Measurements from ENCODE around the gene MAGI3. TPM values are rescaled to one million over a fixed set of nuclear protein-coding genes. Genes with fewer than 3 reads are reported as not detected.

Gene MAGI3
- total and polyA plus RNA-seq, 4 donors = 3.0 to 28.8 (median 7.5) TPM

- TF ChIP-seq RXRA (IDR thresholded peaks at IDR 0.05) (no peak), TAF1 (conservative IDR thresholded peaks at IDR 0.05) (peak; percentile 20), FOXA1 (IDR thresholded peaks at IDR 0.05) (no peak), REST (IDR thresholded peaks at IDR 0.05) (no peak), CTCF (IDR thresholded peaks at IDR 0.05; ENCODE audit: low read depth, low read length, missing input control) (no peak), NR2F2 (IDR thresholded peaks at IDR 0.05) (no peak), MAX (IDR thresholded peaks at IDR 0.05) (no peak), EGR1 (IDR thresholded peaks at IDR 0.05; ENCODE audit: low read depth in 2 of 2) (no peak), SP1 (IDR thresholded peaks at IDR 0.05) (no peak), RAD21 (IDR thresholded peaks at IDR 0.05) (no peak), HNF4G (IDR thresholded peaks at IDR 0.05) (no peak), JUND (IDR thresholded peaks at IDR 0.05) (no peak), YY1 (IDR thresholded peaks at IDR 0.05) (peak; percentile 11)
- WGBS = 7% methylated on average over 9 of the region's 9 CpGs
- H3K9me3 ChIP-seq (ENCODE audit: control insufficient read depth in 4 of 4, low read length in 3 of 4) = no peaks in the 10 kb centered on the region
- H3K27ac ChIP-seq (ENCODE audit: low read depth in 1 of 2, low read length in 2 of 2) = peak overlapping the region; percentile 89 to 91
- H3K9ac ChIP-seq (ENCODE audit: low read depth in 1 of 2, low read length in 2 of 2) = peak overlapping the region; percentile 24 to 92
- DNase-seq (ENCODE audit: low spot score) = no peak
- peak overlapping the region; percentile 71 to 98 (median 85) for H3K4me3 ChIP-seq (ENCODE audit: low read depth in 1 of 3, low read length in 3 of 3)
- H3K36me3 ChIP-seq (ENCODE audit: control insufficient read depth in 4 of 4, insufficient read depth in 3 of 4, low read depth in 1 of 4, low read length in 3 of 4) = no peaks in the 10 kb centered on the region
- peaks cover 1 to 48% (median 34%) of the 10 kb centered on the region in 4 donors for H3K4me1 ChIP-seq (ENCODE audit: control insufficient read depth in 4 of 4, insufficient read depth in 4 of 4, low read length in 3 of 4)
- no peaks in the 10 kb centered on the region for H3K27me3 ChIP-seq (ENCODE audit: control insufficient read depth in 4 of 4, insufficient read depth in 4 of 4, low read length in 3 of 4)
These were observed 1.4 kb downstream of the MAGI3 start for GRCh38 chr1:113391649-113392271.

GRCh38 chr1:113392541-113393128 lies 2.3 kb downstream of the MAGI3 start:
- Histone ChIP-seq H3K9me3 (ENCODE audit: control insufficient read depth in 4 of 4, low read length in 3 of 4) (no peaks in the 10 kb centered on the region), H3K4me3 (ENCODE audit: low read depth in 1 of 3, low read length in 3 of 3) (peak overlapping the region in 2 of 3 donors; percentile 71 to 98), H3K27ac (ENCODE audit: low read depth in 1 of 2, low read length in 2 of 2) (peak overlapping the region in 1 of 2 donors; percentile 19), H3K36me3 (ENCODE audit: control insufficient read depth in 4 of 4, insufficient read depth in 3 of 4, low read depth in 1 of 4, low read length in 3 of 4) (no peaks in the 10 kb centered on the region), H3K27me3 (ENCODE audit: control insufficient read depth in 4 of 4, insufficient read depth in 4 of 4, low read length in 3 of 4) (no peaks in the 10 kb centered on the region), H3K4me1 (ENCODE audit: control insufficient read depth in 4 of 4, insufficient read depth in 4 of 4, low read length in 3 of 4) (peaks cover 1 to 50% (median 34%) of the 10 kb centered on the region in 4 donors), H3K9ac (ENCODE audit: low read depth in 1 of 2, low read length in 2 of 2) (peak overlapping the region; percentile 24 to 28)
- TF ChIP-seq EGR1 (IDR thresholded peaks at IDR 0.05; ENCODE audit: low read depth in 2 of 2) (no peak), TAF1 (conservative IDR thresholded peaks at IDR 0.05) (no peak), REST (IDR thresholded peaks at IDR 0.05) (no peak), FOXA2 (IDR thresholded peaks at IDR 0.05) (no peak), YY1 (IDR thresholded peaks at IDR 0.05) (no peak), RAD21 (IDR thresholded peaks at IDR 0.05) (no peak), ZBTB33 (IDR thresholded peaks at IDR 0.05) (no peak), MAX (IDR thresholded peaks at IDR 0.05) (no peak), FOXA1 (IDR thresholded peaks at IDR 0.05) (no peak)
- no peak for DNase-seq (ENCODE audit: low spot score)
- 31% methylated on average over 3 of the region's 3 CpGs for WGBS

Data from liver (tissue), 9 donors.